ENCODE results near the gene KIF2A. TPM values are rescaled to one million over a fixed set of nuclear protein-coding genes. Genes with fewer than 3 reads are reported as not detected.

KIF2A gene
- total RNA-seq, 4 donors from 2014 or later: 36.5 to 45.6 (median 41.9) TPM

DNA sequence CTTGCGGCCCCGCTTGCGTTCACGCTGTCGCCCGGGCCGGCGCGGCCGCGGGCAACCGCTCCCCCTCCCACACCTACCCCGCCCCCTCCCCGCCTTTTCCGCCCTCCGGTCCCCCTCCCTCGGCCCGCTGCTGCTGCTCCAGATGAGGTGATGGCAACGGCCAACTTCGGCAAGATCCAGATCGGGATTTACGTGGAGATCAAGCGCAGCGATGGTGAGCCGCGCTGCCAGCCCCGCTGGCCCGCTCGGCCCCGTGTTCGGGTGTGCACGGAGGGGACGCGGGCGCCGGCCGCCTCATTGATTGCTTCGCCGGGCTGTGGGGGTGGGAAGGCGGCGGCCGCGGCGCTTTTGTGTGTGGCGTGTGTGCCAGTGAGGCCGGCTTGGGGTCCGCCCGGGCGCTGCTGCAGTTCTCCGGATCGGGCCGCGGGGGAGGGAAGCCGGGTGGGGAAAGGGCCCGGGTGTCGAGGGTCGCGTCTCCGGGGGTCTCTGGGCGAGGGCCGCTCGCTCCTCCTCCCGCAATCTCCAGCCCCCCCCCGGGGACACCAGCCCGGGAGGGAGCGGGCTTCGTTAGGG lies 403 bp downstream of the KIF2A start:
- TF ChIP-seq, protein P1, sequence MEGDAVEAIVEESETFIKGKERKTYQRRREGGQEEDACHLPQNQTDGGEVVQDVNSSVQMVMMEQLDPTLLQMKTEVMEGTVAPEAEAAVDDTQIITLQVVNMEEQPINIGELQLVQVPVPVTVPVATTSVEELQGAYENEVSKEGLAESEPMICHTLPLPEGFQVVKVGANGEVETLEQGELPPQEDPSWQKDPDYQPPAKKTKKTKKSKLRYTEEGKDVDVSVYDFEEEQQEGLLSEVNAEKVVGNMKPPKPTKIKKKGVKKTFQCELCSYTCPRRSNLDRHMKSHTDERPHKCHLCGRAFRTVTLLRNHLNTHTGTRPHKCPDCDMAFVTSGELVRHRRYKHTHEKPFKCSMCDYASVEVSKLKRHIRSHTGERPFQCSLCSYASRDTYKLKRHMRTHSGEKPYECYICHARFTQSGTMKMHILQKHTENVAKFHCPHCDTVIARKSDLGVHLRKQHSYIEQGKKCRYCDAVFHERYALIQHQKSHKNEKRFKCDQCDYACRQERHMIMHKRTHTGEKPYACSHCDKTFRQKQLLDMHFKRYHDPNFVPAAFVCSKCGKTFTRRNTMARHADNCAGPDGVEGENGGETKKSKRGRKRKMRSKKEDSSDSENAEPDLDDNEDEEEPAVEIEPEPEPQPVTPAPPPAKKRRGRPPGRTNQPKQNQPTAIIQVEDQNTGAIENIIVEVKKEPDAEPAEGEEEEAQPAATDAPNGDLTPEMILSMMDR (IDR thresholded peaks at IDR 0.05; ENCODE audit: low read depth): no peak

DNA sequence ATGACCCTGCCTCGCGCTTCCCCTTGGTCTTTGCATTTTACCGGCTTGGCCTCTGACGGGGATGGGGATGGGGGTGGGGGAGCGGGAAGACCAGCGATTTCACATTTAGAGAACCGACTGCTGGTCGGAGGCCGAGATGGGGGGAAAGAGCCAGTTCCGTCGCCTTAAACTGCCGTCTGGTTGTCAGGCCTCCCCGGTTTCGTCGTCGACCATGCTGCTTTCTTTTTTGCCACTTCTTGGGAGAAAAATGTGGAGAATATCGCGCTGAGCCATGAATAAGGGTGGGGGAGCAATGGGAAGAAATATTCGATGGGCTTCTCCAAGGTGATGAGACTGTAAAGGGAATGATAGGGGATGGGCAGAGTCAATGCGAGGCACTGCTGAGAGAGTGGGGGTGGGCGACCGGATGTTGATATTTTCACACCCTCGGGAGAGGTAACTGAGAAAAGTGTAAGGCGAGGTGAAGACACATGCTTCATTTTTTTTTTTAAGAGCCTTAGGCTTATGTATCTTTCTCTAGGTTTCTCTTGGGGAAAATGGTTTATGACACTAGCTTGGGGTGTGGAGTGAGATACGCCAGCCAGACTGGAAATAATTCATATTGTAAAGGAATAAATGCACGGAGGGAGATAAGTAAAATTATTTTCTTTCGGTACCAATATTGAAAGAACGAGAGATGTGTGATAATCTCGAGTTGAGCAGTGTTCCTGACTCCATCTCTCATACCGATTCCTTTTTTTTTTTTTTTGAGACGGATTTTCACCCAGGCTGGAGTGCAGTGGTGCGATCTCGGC lies 1.1 kb downstream of the KIF2A start:
- TF ChIP-seq, protein P1 (IDR thresholded peaks at IDR 0.05; ENCODE audit: low read depth): no peak

DNA sequence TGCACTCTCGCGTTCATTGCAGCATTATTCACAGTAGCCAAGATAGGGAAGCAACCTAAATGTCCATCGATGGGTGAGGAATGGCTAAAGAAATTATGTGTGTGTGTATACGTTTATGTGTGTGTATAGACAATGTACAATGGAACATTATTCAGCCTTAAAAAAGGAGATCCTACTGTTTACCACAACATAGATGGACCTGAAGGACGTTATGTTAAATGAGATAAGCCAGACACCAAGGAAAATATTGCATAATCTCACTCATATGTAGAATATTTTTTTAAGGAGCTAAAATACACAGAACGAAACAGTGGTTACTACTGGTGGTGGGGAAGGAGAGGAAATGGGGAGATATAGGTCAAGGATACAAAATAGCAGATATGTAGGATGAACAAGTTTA lies 2.4 kb downstream of the KIF2A start:
- TF ChIP-seq, protein P1 (IDR thresholded peaks at IDR 0.05; ENCODE audit: low read depth): no peak

DNA sequence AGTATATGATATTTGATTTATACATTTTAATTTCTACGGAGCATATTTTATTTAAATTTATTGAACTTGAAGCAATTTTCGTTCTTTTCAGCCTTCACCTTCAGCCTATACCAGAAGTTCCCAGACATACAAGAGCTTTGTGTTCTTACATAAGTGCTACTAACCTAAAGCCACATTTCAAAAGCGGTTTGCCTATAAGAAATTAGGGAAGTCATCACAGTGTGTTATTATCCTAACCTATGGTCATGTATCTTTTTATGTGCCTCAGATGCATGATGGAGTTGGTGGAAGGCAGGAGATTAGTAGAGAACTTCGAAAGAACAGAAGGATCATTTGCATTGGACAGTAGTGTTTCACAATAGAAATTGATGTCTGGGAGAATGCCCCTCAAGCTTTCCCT lies 3.1 kb downstream of the KIF2A start:
- TF ChIP-seq, protein P1 (IDR thresholded peaks at IDR 0.05; ENCODE audit: low read depth): no peak

DNA sequence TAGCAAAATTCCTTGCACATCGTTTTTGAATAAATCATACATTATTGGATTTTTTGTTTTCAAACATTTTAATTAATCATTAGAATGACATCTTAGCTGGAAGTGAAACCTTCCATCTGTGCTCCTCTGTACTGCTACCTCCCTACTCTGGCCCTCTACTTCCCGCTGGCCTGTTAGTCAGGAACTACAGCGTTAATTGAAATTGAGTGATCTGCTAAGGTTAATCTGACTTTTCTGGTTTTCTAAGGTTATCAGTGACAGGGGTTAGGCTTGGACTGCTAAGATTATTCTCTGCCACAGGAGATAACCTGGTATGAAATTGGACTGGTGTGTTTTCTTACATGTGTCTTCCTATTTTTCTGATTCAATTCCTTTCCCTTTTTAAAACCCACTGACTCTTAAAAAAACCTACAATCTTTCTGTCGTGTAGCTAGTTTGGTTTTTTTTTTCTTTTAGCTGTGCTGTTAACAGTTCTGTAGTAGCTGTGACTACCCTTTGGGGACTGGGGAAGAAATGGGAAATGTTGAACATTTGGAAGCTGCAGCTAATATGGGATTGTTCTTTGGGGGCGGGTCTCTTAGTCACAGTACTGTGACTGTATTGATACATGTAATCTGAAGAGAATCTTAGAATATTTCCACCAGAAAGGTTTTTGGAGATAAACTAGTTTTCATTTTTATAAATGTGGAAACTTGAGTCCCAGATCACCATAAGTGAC lies 4.6 kb downstream of the KIF2A start:
- TF ChIP-seq, protein P1 (IDR thresholded peaks at IDR 0.05; ENCODE audit: low read depth): no peak

DNA sequence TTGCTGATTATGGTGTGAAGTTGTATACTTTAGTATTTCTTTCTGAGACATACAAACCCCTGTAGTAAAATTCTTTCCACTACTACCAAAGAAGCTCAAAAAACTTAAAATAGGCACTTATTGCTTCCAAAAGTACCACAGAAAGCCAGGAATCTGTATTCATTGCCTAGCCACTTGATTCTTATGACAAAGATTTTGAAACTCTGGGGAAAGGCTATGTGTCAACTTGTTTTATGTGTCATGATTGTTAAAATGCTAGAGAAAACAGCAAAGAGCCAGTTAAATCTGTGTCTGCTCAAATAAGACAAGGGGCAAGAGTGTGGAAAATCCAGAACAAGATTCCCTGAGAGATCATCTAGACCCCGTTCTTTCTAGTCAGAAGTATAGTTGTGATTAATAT lies 6.0 kb downstream of the KIF2A start:
- TF ChIP-seq, protein P1 (IDR thresholded peaks at IDR 0.05; ENCODE audit: low read depth): no peak

DNA sequence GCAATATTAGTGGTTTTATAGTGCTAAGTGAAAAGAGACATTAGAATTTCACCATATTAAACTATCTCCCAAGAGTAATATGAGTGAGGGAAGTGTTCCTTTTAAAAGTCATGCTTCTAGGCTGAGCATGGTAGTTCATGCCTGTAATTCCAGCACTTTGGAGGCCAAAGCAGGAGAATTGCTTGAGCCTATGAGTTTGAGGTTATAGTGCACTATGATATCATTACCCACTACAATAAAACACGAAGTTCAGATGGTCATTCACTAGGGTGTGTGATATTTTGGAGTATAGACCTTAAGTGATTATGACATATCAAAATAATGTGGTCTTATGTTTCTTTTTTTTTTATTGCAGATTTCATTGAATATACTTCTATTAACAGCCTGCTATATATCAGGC lies 6.7 kb downstream of the KIF2A start:
- TF ChIP-seq, protein P1 (IDR thresholded peaks at IDR 0.05; ENCODE audit: low read depth): no peak

All from subcutaneous adipose tissue (tissue), 4 donors.